Large intestine (tissue), 3 donors: ENCODE results near the gene TEX101. TPM values are rescaled to one million over a fixed set of nuclear protein-coding genes. Genes with fewer than 3 reads are reported as not detected.
"Not testable (repeated sequence)": the region's sequence is repeated elsewhere in the genome, so short reads cannot be mapped to it uniquely, and the experiment has no call there.

Source experiments
- DNase-seq, 2 donors: peaks; one replicate each; pipeline versions ENCODE4 v3.0.0 to v3.0.0-alpha.2; 2013
- H3K27ac ChIP-seq: one replicate; pipeline ENCODE4 v1.5.1; 2013; ENCODE audit warnings: low read length
- H3K27me3 ChIP-seq: 2 replicates; pipeline ENCODE4 v1.6.1; 2013; ENCODE audit warnings: low read length; ENCODE audit not compliant: control insufficient read depth, insufficient read depth
- H3K36me3 ChIP-seq: 2 replicates; pipeline ENCODE4 v1.6.1; 2013; ENCODE audit warnings: low read length; ENCODE audit not compliant: control insufficient read depth, insufficient read depth
- H3K4me1 ChIP-seq: one replicate; pipeline ENCODE4 v1.6.1; 2013; ENCODE audit warnings: low read length; ENCODE audit not compliant: control insufficient read depth, insufficient read depth
- H3K4me3 ChIP-seq: one replicate; pipeline ENCODE4 v1.5.1; 2013; ENCODE audit warnings: low read length
- H3K9me3 ChIP-seq: one replicate; pipeline ENCODE4 v1.6.1; 2013; ENCODE audit warnings: mild to moderate bottlenecking, low read depth, low read length, moderate library complexity; ENCODE audit not compliant: control insufficient read depth
- WGBS: methylation state at CpG from one replicate; pipeline ENCODE4 v1.1.5; 2013; ENCODE audit warnings: low lambda C conversion rate; ENCODE audit not compliant: insufficient coverage; 5-methylcytosine and 5-hydroxymethylcytosine counted together
- polyA plus RNA-seq: library from polyadenylated mRNA; unstranded; fragments of 120-200 nt; gene quantifications from one replicate; pipeline ENCODE4 v1.2.1, GENCODE V29; 2013

The TEX101 gene
- polyA plus RNA-seq, 1 donor, result not detected

DNA sequence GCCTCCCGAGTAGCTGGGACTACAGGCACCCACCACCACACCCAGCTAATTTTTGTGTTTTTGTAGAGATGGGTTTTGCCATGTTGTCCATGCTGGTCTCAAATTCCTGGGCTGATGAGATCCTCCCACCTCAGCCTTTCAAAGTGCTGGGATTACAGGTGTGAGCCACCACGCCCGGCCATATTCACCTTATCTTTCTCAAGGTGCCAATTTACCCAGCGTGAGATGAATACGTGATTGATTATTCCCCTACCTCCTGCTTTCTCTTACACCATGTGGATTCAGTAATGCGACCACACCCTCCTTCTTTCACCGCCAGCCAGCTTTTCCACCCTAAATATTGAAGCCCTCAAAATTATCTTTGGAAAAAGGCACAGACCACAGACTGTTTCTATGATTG, 31.4 kb upstream of the TEX101 start:
- H3K27ac ChIP-seq, DNase-seq: not testable (repeated sequence)
- WGBS, result no CpG with 5 or more reads among the region's 7 CpGs

DNA sequence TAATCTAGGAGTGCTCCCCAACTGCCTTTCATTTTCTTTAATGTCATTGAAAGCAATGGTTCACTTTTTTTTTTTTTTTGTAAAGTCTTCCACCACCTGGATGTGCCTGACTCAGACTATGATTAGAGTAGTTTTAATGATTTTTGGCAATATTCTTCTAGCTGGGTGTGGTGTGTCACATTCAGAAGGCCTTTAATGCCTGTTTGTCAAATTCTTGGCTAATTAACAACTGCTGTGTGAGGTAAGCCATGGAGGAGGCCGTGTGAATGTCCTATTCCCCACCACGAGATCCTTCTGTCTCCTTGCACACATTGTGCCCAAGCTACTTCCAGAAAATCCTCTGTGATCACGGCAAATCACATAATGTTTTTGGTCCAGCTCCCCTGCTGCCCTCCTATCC, 30.9 kb upstream of the TEX101 start:
- H3K36me3 ChIP-seq, H3K4me1 ChIP-seq, H3K4me3 ChIP-seq, H3K27ac ChIP-seq, H3K9me3 ChIP-seq, H3K27me3 ChIP-seq, DNase-seq: not testable (repeated sequence)
- no CpG with 5 or more reads among the region's 3 CpGs for WGBS

More for the DNA sequence above, 31.4 kb upstream of the TEX101 start:
- H3K27me3 ChIP-seq, H3K4me3 ChIP-seq, H3K4me1 ChIP-seq, H3K36me3 ChIP-seq, H3K9me3 ChIP-seq: not testable (repeated sequence)

DNA sequence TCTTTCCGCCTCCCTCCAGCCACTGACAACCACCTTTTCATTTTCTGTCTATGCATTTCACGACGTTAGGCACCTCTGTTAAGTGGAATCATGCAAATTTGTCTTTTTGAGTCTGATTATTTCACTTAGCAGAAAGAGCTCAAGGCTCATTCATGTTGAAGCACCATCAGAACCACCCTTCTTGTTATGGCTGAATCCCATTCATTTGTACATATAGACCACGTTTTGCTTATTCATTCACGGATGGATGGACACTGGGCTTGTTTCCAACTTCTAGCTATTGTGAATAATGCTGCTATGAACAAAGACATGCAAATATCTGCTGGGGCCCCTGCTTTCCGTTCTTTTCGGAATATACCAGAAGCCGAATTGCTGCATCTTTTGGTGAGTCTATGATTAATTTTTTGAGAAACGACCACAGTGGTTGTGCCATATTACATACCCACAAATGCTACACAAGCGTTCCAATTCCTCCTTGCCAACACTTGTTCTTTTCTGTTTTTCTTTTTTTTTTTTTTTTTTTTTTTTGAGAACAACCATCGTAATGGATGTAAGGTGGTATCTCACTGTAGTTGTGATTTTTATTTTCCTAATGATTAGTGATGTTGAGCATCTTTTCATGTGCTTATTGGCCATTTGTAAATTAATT, 23.7 kb upstream of the TEX101 start:
- H3K27ac ChIP-seq, H3K4me1 ChIP-seq, DNase-seq, H3K36me3 ChIP-seq, H3K9me3 ChIP-seq, H3K27me3 ChIP-seq, H3K4me3 ChIP-seq: not testable (repeated sequence)
- WGBS, result 95% methylated on average over 4 of the region's 11 CpGs

DNA sequence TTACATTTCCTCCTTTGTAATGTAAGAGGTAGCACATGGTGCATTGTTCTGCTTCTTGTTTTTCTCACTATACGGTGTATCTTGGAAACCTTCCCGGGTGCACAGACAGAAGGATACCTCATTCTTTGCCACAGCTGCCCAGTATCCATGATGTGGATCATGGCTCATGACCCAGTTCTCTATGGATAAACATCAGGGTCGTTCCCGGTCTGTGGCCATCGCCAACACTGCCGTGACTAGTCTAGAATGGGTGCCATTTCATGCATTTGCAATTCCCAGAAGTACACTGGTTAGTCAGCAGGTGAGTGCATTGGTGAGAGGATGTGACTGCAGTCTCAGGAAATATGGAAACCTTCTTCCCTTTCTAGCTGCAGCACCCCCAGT, 23.1 kb upstream of the TEX101 start:
- not testable (repeated sequence) for H3K27ac ChIP-seq, H3K9me3 ChIP-seq, H3K4me3 ChIP-seq, H3K27me3 ChIP-seq, DNase-seq, H3K4me1 ChIP-seq, H3K36me3 ChIP-seq
- 100% methylated on average over 2 of the region's 6 CpGs for WGBS

DNA sequence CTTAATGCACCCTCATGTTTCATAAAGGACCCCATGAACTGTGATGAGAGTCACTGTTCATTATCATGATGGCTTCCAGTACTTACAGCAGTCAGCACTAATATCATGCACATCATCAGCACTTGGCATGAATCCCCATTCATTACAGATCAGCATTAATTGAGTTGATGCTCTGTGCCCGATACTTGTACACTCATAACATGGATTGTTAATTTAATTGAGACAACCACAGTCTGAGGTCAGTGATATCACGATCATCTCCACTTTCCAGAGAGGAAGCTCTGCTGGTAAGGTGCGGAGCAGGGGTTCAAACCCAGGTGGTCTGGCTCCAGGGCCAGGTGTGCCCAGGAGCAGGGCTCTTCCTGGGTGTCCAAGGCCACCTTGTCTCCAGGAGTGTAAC, 21.2 kb upstream of the TEX101 start:
- H3K36me3 ChIP-seq, DNase-seq, H3K27ac ChIP-seq, H3K4me3 ChIP-seq, H3K27me3 ChIP-seq, H3K9me3 ChIP-seq, H3K4me1 ChIP-seq: not testable (repeated sequence)
- WGBS, result no CpG with 5 or more reads among the region's 3 CpGs

DNA sequence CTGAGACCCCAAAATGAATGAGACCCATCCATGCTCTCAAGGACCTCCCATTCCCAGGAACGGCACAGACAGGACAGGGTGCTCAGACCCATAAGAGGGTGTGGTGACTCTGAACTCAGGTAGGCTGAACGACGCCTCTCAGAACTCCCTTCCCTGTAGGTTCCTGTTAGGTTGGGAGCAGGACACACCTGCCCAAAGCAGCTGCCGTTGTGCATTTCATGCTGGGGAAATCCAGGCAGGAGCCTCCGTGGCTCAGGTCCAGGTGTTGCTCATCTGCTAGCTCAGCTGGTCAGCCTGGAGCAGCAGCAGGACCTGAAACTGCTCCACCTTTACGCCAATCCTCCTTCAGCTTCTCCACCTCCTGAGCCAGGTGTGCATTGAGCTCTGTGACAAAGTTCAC, 19.1 kb upstream of the TEX101 start:
- Histone ChIP-seq H3K27ac (no peak overlapping the region), H3K4me3 (no peak overlapping the region), H3K4me1 (no peaks in the 10 kb centered on the region), H3K27me3 (no peaks in the 10 kb centered on the region), H3K9me3 (no peaks in the 10 kb centered on the region), H3K36me3 (no peaks in the 10 kb centered on the region)
- WGBS, result no CpG with 5 or more reads among the region's 6 CpGs
- no peak for DNase-seq

DNA sequence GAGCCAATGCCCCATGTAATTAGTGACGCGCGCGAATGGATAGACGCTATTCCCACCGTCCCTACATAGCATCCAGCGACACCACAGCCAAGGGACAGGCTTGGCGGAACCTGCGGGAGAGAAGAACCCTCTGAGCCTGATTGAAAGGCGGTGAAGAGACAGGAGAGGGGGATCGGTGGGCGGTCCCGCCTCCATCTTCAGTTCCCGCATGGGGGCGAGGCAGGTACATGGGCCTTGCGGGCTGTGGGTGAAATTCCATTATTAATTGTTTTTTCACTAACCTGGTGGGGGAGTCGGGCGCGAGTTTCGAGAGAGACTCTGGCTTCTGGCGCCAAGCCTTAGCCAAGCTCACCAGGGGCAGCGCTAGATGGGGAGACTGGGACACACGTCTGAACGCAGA, 8.4 kb upstream of the TEX101 start:
- Histone ChIP-seq H3K36me3 (no peaks in the 10 kb centered on the region), H3K4me3 (no peak overlapping the region), H3K4me1 (no peaks in the 10 kb centered on the region), H3K27me3 (no peaks in the 10 kb centered on the region), H3K9me3 (peaks cover 5% of the 10 kb centered on the region), H3K27ac (no peak overlapping the region)
- WGBS, result no CpG with 5 or more reads among the region's 24 CpGs
- no peak for DNase-seq

DNA sequence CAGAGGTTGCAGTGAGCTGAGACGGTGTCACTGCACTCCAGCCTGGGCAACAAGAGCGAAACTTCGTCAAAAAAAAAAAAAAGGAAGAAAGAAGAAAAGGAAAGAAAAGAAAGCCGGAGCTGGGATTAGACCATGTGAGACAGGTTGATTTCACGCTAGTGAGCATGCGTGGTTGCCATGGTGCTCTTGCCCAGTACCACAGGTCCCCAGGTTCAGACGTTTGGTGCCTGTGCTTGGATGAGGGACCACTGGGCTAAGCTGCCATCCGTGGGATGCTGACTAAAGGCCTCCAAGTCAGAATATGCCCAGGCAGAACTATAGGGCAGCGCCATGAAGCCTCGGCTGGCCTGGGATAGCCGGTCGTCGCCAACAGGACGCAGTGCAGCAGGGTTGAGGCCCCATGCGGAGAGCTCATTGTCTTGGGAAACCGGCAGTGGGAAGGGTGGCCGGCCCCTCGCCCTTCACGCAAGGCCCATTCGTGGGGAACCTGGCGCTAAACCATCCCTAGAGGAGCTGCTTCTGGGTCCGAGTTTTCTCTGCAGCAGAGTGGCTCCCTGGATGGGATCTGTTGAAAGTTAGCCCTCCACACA, 7.2 kb upstream of the TEX101 start:
- Histone ChIP-seq H3K4me1 (no peaks in the 10 kb centered on the region), H3K4me3 (no peak overlapping the region), H3K27ac (no peak overlapping the region), H3K36me3 (no peaks in the 10 kb centered on the region), H3K27me3 (no peaks in the 10 kb centered on the region), H3K9me3 (peaks cover 5% of the 10 kb centered on the region)
- WGBS, result no CpG with 5 or more reads among the region's 22 CpGs
- no peak for DNase-seq

DNA sequence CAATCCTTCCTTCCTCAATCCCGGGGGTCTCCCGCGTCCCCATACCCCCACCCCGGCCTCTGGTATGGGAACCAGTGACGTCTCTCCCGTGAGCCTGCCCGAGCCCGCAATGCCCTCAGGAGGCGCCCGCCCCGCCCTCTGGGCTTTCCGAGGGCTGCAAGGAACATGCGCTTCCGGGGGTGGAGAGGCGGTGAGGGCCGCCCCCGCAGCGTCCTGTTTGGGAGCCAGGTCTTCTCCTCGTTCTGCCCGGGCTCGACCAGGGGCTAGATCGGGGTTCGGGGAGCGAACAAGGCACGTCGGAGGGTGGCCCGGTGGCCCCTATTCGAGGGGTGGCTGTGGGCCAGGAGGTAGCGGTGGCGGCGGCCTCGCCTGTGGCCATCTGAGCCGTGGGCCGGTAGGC, 6.6 kb upstream of the TEX101 start:
- no peaks in the 10 kb centered on the region for H3K27me3 ChIP-seq
- H3K4me1 ChIP-seq, result no peaks in the 10 kb centered on the region
- no peak overlapping the region for H3K27ac ChIP-seq
- H3K36me3 ChIP-seq, result no peaks in the 10 kb centered on the region
- WGBS, result no CpG with 5 or more reads among the region's 34 CpGs
- H3K9me3 ChIP-seq, result peaks cover 5% of the 10 kb centered on the region
- DNase-seq, result no peak
- H3K4me3 ChIP-seq, result no peak overlapping the region

DNA sequence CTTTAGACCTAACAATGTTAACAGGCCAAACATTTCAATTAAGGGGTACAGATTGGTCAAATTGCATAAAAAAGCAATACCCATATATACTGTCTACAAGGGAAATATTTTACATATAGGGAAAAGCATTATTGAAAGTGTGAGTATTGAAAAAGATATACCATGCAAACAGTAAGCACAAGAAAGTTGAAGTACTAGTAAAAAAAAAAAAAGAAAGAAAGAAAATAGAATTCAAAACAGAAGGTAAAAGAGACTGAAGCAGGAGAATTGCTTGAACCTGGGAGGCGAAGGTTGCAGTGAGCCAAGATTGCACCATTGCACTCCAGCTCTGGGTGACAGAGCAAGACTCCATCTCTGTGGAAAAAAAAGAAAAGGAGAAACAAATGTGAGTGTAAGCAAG, 5.3 kb upstream of the TEX101 start:
- no peaks in the 10 kb centered on the region for H3K4me1 ChIP-seq
- H3K36me3 ChIP-seq, result no peaks in the 10 kb centered on the region
- no peak for DNase-seq
- H3K27ac ChIP-seq, result no peak overlapping the region
- H3K27me3 ChIP-seq, result no peaks in the 10 kb centered on the region
- H3K9me3 ChIP-seq, result peaks cover 8% of the 10 kb centered on the region
- WGBS, result 100% methylated on average over 1 of the region's 1 CpG
- no peak overlapping the region for H3K4me3 ChIP-seq

DNA sequence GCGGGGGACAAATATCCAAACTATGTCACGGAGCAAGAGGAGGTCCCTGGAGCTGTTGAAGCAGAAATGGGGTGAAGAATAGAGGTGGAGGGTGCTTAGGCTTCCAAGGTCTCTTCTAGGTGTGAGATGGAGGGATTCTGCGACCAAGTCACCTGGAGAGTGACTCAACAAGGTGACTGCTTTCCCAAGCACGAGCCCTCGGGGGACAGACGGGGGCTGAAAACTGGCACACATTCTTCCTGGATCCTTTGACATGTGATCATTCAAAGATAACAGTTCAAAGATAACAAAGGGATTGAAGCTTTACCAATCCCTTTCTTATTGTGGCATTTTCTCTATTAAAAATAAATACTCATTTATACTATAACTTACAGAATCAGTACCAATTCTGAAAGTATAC, 2.2 kb upstream of the TEX101 start:
- Histone ChIP-seq H3K27me3 (no peaks in the 10 kb centered on the region), H3K4me1 (no peaks in the 10 kb centered on the region), H3K9me3 (peaks cover 8% of the 10 kb centered on the region), H3K4me3 (no peak overlapping the region), H3K36me3 (no peaks in the 10 kb centered on the region), H3K27ac (no peak overlapping the region)
- no CpG with 5 or more reads among the region's 6 CpGs for WGBS
- DNase-seq, result no peak
